IPS-20b (cell line): ENCODE results near the gene HLCS.

Experiments used
- H3K27ac ChIP-seq: one replicate; pipeline ENCODE4 v1.5.1; 2013; ENCODE audit warnings: low read length
- H3K27me3 ChIP-seq: 2 replicates; pipeline ENCODE4 v1.6.1; 2013; ENCODE audit warnings: mild to moderate bottlenecking, low read length, inconsistent platforms; ENCODE audit not compliant: insufficient read depth
- H3K36me3 ChIP-seq: 2 replicates; pipeline ENCODE4 v1.6.1; 2013; ENCODE audit warnings: low read depth, mild to moderate bottlenecking, inconsistent platforms, low read length, moderate library complexity; ENCODE audit not compliant: insufficient read depth
- H3K4me1 ChIP-seq: 2 replicates; pipeline ENCODE4 v1.6.1; 2013; ENCODE audit warnings: mild to moderate bottlenecking, control low read depth, inconsistent platforms, low read length, moderate library complexity; ENCODE audit not compliant: insufficient read depth
- H3K4me3 ChIP-seq: 2 replicates; pipeline ENCODE4 v1.5.1; 2013; ENCODE audit warnings: mild to moderate bottlenecking, low read length, inconsistent platforms
- H3K9ac ChIP-seq: 2 replicates; pipeline ENCODE4 v1.6.1; 2013; ENCODE audit warnings: low read depth, mild to moderate bottlenecking, inconsistent platforms, low read length, moderate library complexity
- H3K9me3 ChIP-seq: 2 replicates; pipeline ENCODE4 v1.6.1; 2013; ENCODE audit warnings: mild to moderate bottlenecking, low read depth, low read length, inconsistent platforms; ENCODE audit not compliant: insufficient read depth

Gene HLCS

DNA sequence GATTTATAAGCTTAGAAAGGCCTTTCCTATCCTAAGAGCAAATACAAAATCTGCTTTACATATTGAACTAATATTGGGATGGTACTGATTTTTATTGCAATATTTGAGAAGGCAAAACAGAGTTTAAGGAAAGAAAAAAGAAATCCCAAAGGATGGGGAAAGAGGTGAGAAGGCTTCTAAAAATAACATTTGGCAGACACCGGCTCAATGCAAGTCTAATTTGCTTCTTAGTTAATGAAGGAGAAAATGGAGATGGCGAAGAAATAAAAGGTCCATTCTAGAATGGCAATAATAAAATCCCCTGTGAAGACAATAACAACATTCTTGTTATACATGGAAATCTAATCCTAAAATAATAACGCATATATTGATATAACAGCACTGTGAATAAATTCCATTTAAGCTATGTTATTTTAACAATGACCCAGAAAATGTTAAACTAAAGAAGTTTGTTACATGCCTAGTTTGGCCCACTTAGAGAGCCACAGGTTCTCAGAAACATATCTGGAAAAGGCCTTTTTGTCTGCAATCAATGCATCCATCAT lies 117.7 kb downstream of the HLCS start:
- H3K36me3 ChIP-seq, result no peaks in the 10 kb centered on the region
- no peak overlapping the region for H3K4me3 ChIP-seq
- no peaks in the 10 kb centered on the region for H3K27me3 ChIP-seq
- H3K9ac ChIP-seq, result no peak overlapping the region
- no peak overlapping the region for H3K27ac ChIP-seq
- no peaks in the 10 kb centered on the region for H3K9me3 ChIP-seq
- H3K4me1 ChIP-seq, result no peaks in the 10 kb centered on the region

DNA sequence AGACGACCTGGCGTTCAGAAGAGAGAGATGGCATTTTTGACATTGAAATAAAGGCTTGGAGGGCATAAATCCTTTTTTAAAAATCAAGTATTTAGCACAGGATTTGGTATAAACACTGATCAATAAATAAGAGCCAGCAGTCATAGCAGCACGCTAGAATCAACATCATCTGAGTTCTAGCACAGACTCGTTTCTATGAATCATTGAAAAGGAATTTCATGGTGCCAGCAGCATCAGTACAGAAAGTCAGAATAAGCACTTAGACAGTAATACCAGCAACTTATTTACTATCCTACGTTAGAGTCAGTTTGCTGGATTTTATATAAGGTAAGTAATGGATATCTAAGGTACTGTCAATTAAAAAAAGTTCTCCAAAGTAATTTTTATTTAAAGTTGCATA lies 119.3 kb downstream of the HLCS start:
- H3K4me3 ChIP-seq, result no peak overlapping the region
- no peaks in the 10 kb centered on the region for H3K9me3 ChIP-seq
- no peaks in the 10 kb centered on the region for H3K27me3 ChIP-seq
- H3K9ac ChIP-seq, result no peak overlapping the region
- H3K36me3 ChIP-seq, result no peaks in the 10 kb centered on the region
- H3K27ac ChIP-seq, result no peak overlapping the region
- H3K4me1 ChIP-seq, result no peaks in the 10 kb centered on the region

- Histone ChIP-seq H3K9ac (no peak overlapping the region), H3K4me3 (no peak overlapping the region), H3K27ac (no peak overlapping the region), H3K4me1 (no peaks in the 10 kb centered on the region), H3K27me3 (no peaks in the 10 kb centered on the region), H3K36me3 (no peaks in the 10 kb centered on the region), H3K9me3 (no peaks in the 10 kb centered on the region)
Observed at GRCh38 chr21:36846631-36847030, 119.8 kb downstream of the HLCS start.

DNA sequence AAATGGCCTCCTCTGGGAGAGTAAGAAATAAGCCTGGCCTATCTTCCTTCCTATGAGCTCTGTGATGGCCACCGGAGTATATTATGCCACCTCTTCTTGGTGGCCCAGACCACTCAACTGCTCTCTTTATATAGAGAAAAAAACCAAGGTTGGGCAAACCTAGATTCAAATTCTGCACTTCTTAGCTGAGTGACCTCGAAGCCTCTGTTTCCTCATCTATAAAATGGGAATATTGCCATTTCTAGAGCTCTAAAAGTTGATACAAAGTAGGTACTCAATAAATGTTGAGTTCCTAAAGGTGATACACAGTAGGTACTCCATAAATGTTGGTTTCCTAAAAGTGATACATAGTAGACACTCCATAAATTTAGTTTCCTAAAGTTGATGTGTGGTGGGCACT lies 120.7 kb downstream of the HLCS start:
- no peaks in the 10 kb centered on the region for H3K9me3 ChIP-seq
- H3K4me1 ChIP-seq, result no peaks in the 10 kb centered on the region
- H3K4me3 ChIP-seq, result no peak overlapping the region
- no peaks in the 10 kb centered on the region for H3K36me3 ChIP-seq
- H3K9ac ChIP-seq, result no peak overlapping the region
- H3K27me3 ChIP-seq, result no peaks in the 10 kb centered on the region
- no peak overlapping the region for H3K27ac ChIP-seq

DNA sequence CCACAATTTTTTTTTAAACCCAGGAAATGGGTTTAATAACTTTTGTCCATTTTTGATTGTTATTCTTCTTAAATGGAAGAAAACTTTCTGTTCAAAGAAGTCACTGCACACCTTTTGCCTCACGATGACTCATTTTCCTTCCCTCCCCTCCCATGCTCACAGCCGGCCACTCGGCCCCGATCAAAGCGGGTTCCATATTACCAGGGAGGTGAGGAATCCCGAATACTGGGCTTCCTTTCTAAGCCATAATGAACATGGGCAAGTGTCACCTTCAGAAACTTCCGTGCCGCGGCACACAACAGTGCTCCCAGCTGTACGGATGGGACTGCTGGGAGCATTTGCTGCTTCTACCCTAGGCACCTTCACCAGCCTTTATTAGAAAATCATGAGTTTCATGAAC lies 121.4 kb downstream of the HLCS start:
- H3K4me1 ChIP-seq, result no peaks in the 10 kb centered on the region
- H3K9ac ChIP-seq, result no peak overlapping the region
- no peaks in the 10 kb centered on the region for H3K36me3 ChIP-seq
- H3K9me3 ChIP-seq, result no peaks in the 10 kb centered on the region
- H3K27me3 ChIP-seq, result no peaks in the 10 kb centered on the region
- no peak overlapping the region for H3K4me3 ChIP-seq
- no peak overlapping the region for H3K27ac ChIP-seq

DNA sequence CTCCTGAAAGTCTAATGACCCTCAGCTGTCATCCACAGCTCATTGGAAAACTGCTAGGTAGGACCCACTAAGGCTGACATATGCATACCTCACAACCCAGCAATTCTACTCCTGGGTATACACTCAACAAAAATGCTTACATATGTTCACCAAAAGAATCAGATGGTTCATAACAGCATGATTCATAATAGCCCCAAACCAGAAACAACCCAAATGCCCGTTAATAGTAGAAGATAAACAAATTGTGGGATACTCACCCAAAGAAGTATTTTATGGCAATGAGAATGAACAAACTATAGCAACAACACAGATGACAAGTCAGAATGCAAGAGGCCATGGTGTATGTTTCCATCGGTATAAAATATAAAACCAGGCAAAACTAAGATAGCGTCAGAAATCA lies 124.6 kb downstream of the HLCS start:
- no peak overlapping the region for H3K9ac ChIP-seq
- H3K36me3 ChIP-seq, result no peaks in the 10 kb centered on the region
- H3K27ac ChIP-seq, result no peak overlapping the region
- H3K27me3 ChIP-seq, result no peaks in the 10 kb centered on the region
- no peaks in the 10 kb centered on the region for H3K9me3 ChIP-seq
- H3K4me1 ChIP-seq, result no peaks in the 10 kb centered on the region
- no peak overlapping the region for H3K4me3 ChIP-seq

DNA sequence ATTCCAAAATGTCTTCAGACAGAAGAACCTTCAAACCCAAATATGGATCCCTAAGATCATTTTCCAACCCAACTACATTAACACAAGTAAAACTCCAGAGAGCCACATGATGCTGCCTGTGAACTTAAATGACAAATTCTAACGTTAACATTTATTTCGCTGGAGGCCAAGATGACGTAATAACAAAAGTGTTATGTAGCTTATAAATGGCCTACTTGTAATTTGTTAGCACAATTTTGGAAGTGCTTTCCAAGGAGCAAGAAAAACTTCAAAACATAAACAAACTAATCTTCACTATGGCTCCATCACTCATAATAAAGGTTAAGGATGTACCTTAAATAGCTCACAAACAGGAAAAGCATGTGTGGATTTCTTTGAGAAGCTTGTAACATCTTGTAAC lies 126.7 kb downstream of the HLCS start:
- H3K4me1 ChIP-seq, result no peaks in the 10 kb centered on the region
- H3K27ac ChIP-seq, result no peak overlapping the region
- no peaks in the 10 kb centered on the region for H3K36me3 ChIP-seq
- no peak overlapping the region for H3K9ac ChIP-seq
- H3K4me3 ChIP-seq, result no peak overlapping the region
- no peaks in the 10 kb centered on the region for H3K27me3 ChIP-seq
- H3K9me3 ChIP-seq, result no peaks in the 10 kb centered on the region

DNA sequence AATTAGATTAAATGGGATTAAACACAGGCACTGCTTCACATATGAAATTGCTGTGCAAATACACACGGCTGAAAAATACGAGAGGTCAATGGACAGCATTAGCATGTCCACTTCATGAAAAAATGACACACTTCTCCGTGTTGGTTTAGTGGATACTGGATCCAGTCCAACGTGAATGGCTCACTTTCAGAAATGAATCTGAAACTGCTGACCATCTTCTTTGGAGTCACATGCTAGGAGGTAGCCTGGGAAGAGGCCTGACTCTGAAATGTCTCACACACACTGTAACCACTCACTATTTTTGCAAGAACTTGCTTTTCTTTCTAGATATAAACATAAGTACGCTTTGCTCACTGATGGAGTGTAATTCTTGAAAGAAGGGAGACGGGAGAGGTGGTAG lies 127.3 kb downstream of the HLCS start:
- Histone ChIP-seq H3K4me1 (no peaks in the 10 kb centered on the region), H3K36me3 (no peaks in the 10 kb centered on the region), H3K27ac (no peak overlapping the region), H3K9me3 (no peaks in the 10 kb centered on the region), H3K27me3 (no peaks in the 10 kb centered on the region), H3K9ac (no peak overlapping the region), H3K4me3 (no peak overlapping the region)

- Histone ChIP-seq H3K36me3 (no peaks in the 10 kb centered on the region), H3K27me3 (no peaks in the 10 kb centered on the region), H3K4me3 (no peak overlapping the region)
Observed at GRCh38 chr21:36835383-36835795, 131.1 kb downstream of the HLCS start.

GRCh38 chr21:36834192-36834591 lies 132.3 kb downstream of the HLCS start:
- no peak overlapping the region for H3K9ac ChIP-seq
- H3K4me1 ChIP-seq, result no peaks in the 10 kb centered on the region
- H3K4me3 ChIP-seq, result no peak overlapping the region
- no peaks in the 10 kb centered on the region for H3K9me3 ChIP-seq
- H3K27ac ChIP-seq, result no peak overlapping the region
- H3K36me3 ChIP-seq, result no peaks in the 10 kb centered on the region
- no peaks in the 10 kb centered on the region for H3K27me3 ChIP-seq

More at GRCh38 chr21:36835383-36835795, 131.1 kb downstream of the HLCS start:
- no peaks in the 10 kb centered on the region for H3K9me3 ChIP-seq
- no peak overlapping the region for H3K27ac ChIP-seq
- no peaks in the 10 kb centered on the region for H3K4me1 ChIP-seq
- no peak overlapping the region for H3K9ac ChIP-seq

GRCh38 chr21:36830100-36830499 lies 136.4 kb downstream of the HLCS start:
- Histone ChIP-seq H3K27me3 (no peaks in the 10 kb centered on the region), H3K27ac (no peak overlapping the region), H3K4me1 (no peaks in the 10 kb centered on the region), H3K36me3 (no peaks in the 10 kb centered on the region), H3K9ac (no peak overlapping the region), H3K4me3 (no peak overlapping the region), H3K9me3 (no peaks in the 10 kb centered on the region)

DNA sequence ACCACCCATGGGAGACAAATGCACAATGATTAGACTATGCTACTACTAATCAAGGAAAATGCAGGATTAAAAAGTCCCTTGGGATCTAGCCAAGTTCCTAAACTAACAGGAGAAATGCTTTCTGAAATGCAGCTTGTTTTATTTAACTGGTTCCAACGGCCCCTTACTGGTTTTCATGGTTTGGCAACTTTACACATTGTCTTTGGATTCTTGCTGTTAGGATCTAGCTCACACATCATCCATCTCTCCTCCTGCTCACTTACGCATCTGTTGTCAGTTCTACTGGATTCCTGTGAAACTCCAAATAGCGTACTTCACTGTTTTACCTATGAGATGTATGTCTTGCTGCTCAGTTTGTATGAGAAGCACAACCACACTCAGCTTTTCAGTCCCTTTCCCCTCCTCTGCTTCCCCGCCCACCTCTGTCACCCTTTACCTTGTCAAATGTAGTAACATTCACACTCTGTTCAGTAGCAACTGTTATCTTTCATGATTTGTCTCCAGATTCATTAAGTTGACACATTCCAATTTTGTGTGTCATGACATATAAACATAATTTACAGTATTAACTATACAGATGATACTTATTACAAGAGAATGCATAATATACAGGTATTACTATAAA lies 137.5 kb downstream of the HLCS start:
- Histone ChIP-seq H3K9ac (no peak overlapping the region), H3K4me1 (no peaks in the 10 kb centered on the region), H3K4me3 (no peak overlapping the region), H3K9me3 (no peaks in the 10 kb centered on the region), H3K36me3 (no peaks in the 10 kb centered on the region), H3K27ac (no peak overlapping the region), H3K27me3 (no peaks in the 10 kb centered on the region)
